Measurements from ENCODE around the gene RCOR2. TPM values are rescaled to one million over a fixed set of nuclear protein-coding genes. Genes with fewer than 3 reads are reported as not detected.
"Not testable (repeated sequence)": the region's sequence is repeated elsewhere in the genome, so short reads cannot be mapped to it uniquely, and the experiment has no call there.

The RCOR2 gene
- total RNA-seq: under 1 TPM; 0.39 to 0.96 TPM

DNA sequence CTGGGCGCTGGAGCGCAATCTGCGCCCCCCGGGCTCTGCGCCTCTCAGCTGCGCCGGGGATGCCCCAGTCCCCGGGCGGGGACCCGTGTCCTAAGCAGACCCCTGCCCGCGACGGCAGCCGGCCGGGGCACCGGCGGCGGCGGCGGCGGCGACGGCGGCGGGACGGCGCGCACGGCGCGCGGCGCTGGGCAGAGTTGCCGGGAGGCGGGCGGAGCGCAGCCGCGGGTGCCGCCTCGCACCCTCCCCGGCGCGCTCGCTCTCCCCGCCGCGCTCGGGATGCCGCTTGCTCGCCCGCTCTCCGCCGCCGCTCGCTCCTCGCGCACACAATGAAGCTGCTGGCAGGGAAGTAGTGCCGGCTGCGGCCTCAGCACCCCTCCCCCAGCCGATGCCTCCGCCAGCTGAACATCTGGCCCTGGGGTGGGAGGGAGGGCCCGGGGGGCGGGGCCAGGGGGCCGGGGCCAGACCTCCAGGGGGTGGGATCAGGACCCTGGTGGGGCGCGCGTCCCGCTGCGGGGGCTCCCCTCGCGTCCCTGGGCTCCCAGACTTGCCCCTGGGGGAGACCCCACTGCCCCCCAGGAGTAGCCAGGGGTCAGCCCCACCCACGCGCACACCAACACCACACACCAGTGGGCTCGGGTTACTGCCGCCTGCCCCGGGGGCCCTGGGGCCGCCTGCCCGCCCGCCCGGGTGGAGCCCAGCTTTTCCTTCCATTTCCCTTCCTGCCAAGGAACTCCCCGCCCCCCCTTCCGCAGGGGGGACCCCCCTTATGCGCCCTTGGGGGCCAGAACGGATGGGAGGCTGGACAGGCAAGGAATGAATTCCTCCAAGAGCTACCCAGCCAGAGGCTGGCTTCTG lies at the start of gene RCOR2:
TSS of gene RCOR2 (minus strand) at position 328 of the 855 bp plus-strand sequence. CDS start 708 bp downstream, outside the sequence.
- DNase-seq: peak; percentile 69 to 73
- H3K36me3 Mint-ChIP-seq (ENCODE audit: insufficient read depth in 2 of 2): no peaks in the 10 kb centered on the region
- no peaks in the 10 kb centered on the region for H3K27me3 Mint-ChIP-seq (ENCODE audit: low read depth)
- ATAC-seq (replicated peaks in 1 of 2): peak; percentile 68 to 70
- H3K9me3 Mint-ChIP-seq: no peaks in the 10 kb centered on the region
- no peak within 1 kb of the TSS for H3K27ac Mint-ChIP-seq
- peak within 1 kb of the TSS; percentile 87 to 91 for H3K4me3 Mint-ChIP-seq
- peaks cover 11% of the 10 kb centered on the region for H3K4me1 Mint-ChIP-seq (ENCODE audit: low read depth)

DNA sequence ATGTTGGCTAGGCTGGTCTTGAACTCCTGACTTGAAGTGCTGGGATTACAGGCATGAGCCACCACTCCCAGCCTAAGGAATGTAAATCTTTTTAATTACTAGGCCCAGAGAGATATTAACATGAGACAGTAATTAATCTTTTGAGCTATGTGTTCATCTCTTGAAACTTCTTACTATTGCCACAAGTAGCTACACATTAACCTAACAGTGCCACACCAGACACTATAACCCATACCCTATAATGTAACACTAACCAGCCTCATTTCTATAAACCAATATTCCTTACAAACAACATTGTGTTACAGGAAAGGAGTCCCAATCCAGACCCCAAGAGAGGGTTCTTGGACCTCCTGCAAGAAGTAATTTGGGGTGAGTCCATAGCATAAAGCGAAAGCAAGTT lies 49.5 kb upstream of the RCOR2 start:
- no peaks in the 10 kb centered on the region for H3K36me3 Mint-ChIP-seq (ENCODE audit: insufficient read depth in 2 of 2)
- H3K27me3 Mint-ChIP-seq (ENCODE audit: low read depth): peaks cover 9% of the 10 kb centered on the region
- H3K27ac Mint-ChIP-seq: no peak overlapping the region
- H3K4me1 Mint-ChIP-seq (ENCODE audit: low read depth): no peaks in the 10 kb centered on the region
- H3K9me3 Mint-ChIP-seq: no peaks in the 10 kb centered on the region
- no peak for ATAC-seq (replicated peaks in 1 of 2)
- H3K4me3 Mint-ChIP-seq: no peak overlapping the region
- DNase-seq: no peak

GRCh38 chr11:63963895-63964294 lies 46.9 kb upstream of the RCOR2 start:
- ATAC-seq (replicated peaks in 1 of 2); H3K4me1 Mint-ChIP-seq (ENCODE audit: low read depth); DNase-seq; H3K27ac Mint-ChIP-seq; H3K9me3 Mint-ChIP-seq; H3K4me3 Mint-ChIP-seq; H3K36me3 Mint-ChIP-seq (ENCODE audit: insufficient read depth in 2 of 2); H3K27me3 Mint-ChIP-seq (ENCODE audit: low read depth): not testable (repeated sequence)

- Mint-ChIP-seq H3K27ac (no peak overlapping the region), H3K4me3 (peak overlapping the region in 1 of 2 donors; percentile 13), H3K36me3 (ENCODE audit: insufficient read depth in 2 of 2) (no peaks in the 10 kb centered on the region), H3K27me3 (ENCODE audit: low read depth) (no peaks in the 10 kb centered on the region), H3K9me3 (no peaks in the 10 kb centered on the region), H3K4me1 (ENCODE audit: low read depth) (peaks cover 7% of the 10 kb centered on the region)
- ATAC-seq (replicated peaks in 1 of 2) (peak; percentile 70 to 71), DNase-seq (peak; percentile 16 to 32)
These were observed 44.8 kb upstream of the RCOR2 start for GRCh38 chr11:63961608-63962412.

- ATAC-seq (replicated peaks in 1 of 2): no peak
- Mint-ChIP-seq H3K27me3 (ENCODE audit: low read depth) (no peaks in the 10 kb centered on the region), H3K9me3 (no peaks in the 10 kb centered on the region), H3K4me1 (ENCODE audit: low read depth) (peaks cover 7% of the 10 kb centered on the region), H3K27ac (no peak overlapping the region), H3K4me3 (no peak overlapping the region), H3K36me3 (ENCODE audit: insufficient read depth in 2 of 2) (peaks cover 0 to 3% of the 10 kb centered on the region in 2 donors)
- no peak for DNase-seq
These were observed 41.0 kb upstream of the RCOR2 start for GRCh38 chr11:63958008-63958407.

DNA sequence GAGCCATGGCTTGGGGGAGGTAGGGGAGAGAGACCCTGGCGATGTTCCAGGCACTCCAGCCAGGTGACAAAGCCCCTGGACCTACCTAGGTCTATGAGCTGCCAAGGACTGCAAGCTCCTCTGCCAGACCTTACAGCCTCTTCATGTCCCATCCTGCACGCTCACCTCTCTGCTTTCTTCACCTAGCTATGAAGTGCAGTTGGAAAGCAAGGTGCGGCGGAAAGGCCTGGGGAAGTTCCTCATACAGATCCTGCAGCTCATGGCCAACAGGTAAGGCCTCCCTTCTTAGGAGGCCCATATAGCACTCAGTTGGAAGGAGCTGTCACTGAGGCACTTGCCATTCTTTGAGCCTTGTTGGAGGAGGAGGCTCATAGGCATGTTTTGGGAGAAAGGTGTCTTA lies 35.6 kb upstream of the RCOR2 start:
- no peaks in the 10 kb centered on the region for H3K9me3 Mint-ChIP-seq
- H3K27ac Mint-ChIP-seq: no peak overlapping the region
- no peaks in the 10 kb centered on the region for H3K27me3 Mint-ChIP-seq (ENCODE audit: low read depth)
- peaks cover 20% of the 10 kb centered on the region for H3K4me1 Mint-ChIP-seq (ENCODE audit: low read depth)
- peaks cover 2 to 9% of the 10 kb centered on the region in 2 donors for H3K36me3 Mint-ChIP-seq (ENCODE audit: insufficient read depth in 2 of 2)
- DNase-seq: no peak
- ATAC-seq (replicated peaks in 1 of 2): no peak
- H3K4me3 Mint-ChIP-seq: no peak overlapping the region

GRCh38 chr11:63951779-63952536 lies 35.0 kb upstream of the RCOR2 start:
- Mint-ChIP-seq H3K4me1 (ENCODE audit: low read depth) (peaks cover 20% of the 10 kb centered on the region), H3K36me3 (ENCODE audit: insufficient read depth in 2 of 2) (peaks cover 2 to 9% of the 10 kb centered on the region in 2 donors), H3K4me3 (peak overlapping the region; percentile 0 to 55), H3K27me3 (ENCODE audit: low read depth) (no peaks in the 10 kb centered on the region), H3K27ac (peak overlapping the region; percentile 79), H3K9me3 (no peaks in the 10 kb centered on the region)
- peak; percentile 33 to 50 for DNase-seq
- peak; percentile 75 to 90 for ATAC-seq (replicated peaks in 1 of 2)

GRCh38 chr11:63945477-63946163 lies 28.7 kb upstream of the RCOR2 start:
- no peaks in the 10 kb centered on the region for H3K36me3 Mint-ChIP-seq (ENCODE audit: insufficient read depth in 2 of 2)
- H3K27ac Mint-ChIP-seq: no peak overlapping the region
- H3K9me3 Mint-ChIP-seq: no peaks in the 10 kb centered on the region
- no peak overlapping the region for H3K4me3 Mint-ChIP-seq
- H3K4me1 Mint-ChIP-seq (ENCODE audit: low read depth): peaks cover 21% of the 10 kb centered on the region
- peak; percentile 75 to 77 for ATAC-seq (replicated peaks in 1 of 2)
- peak; percentile 47 to 52 for DNase-seq
- no peaks in the 10 kb centered on the region for H3K27me3 Mint-ChIP-seq (ENCODE audit: low read depth)

- Mint-ChIP-seq H3K27me3 (ENCODE audit: low read depth) (no peaks in the 10 kb centered on the region), H3K9me3 (no peaks in the 10 kb centered on the region), H3K27ac (no peak overlapping the region), H3K4me1 (ENCODE audit: low read depth) (peaks cover 25% of the 10 kb centered on the region), H3K4me3 (no peak overlapping the region), H3K36me3 (ENCODE audit: insufficient read depth in 2 of 2) (no peaks in the 10 kb centered on the region)
- DNase-seq (no peak), ATAC-seq (replicated peaks in 1 of 2) (no peak)
These were observed 28.0 kb upstream of the RCOR2 start for GRCh38 chr11:63944987-63945386.

DNA sequence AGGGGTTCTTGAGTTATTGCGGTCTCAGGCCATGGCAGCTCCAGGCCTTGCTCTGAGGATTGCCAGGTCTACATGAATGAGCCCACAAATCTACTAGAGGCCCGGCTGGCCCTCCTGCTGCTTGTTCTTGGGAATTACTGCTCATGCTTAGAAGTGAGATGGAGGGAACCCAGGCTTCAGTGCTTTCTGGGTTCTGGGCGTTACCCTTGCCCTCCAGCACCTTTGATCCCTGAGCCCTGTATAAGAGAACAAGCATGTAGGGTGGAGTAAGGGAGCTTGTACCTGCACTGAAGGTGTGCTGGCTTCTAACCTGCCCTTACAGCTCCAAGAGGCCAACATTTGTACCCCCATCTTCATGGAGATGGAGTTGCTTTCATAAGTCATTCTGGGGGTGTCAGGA lies 25.8 kb upstream of the RCOR2 start:
- no peak overlapping the region for H3K27ac Mint-ChIP-seq
- no peaks in the 10 kb centered on the region for H3K27me3 Mint-ChIP-seq (ENCODE audit: low read depth)
- peaks cover 39% of the 10 kb centered on the region for H3K4me1 Mint-ChIP-seq (ENCODE audit: low read depth)
- DNase-seq: no peak
- no peaks in the 10 kb centered on the region for H3K9me3 Mint-ChIP-seq
- no peak overlapping the region for H3K4me3 Mint-ChIP-seq
- no peaks in the 10 kb centered on the region for H3K36me3 Mint-ChIP-seq (ENCODE audit: insufficient read depth in 2 of 2)
- no peak for ATAC-seq (replicated peaks in 1 of 2)

- H3K4me3 Mint-ChIP-seq: no peak overlapping the region
- no peaks in the 10 kb centered on the region for H3K27me3 Mint-ChIP-seq (ENCODE audit: low read depth)
- no peak for DNase-seq
- no peak overlapping the region for H3K27ac Mint-ChIP-seq
- H3K36me3 Mint-ChIP-seq (ENCODE audit: insufficient read depth in 2 of 2): no peaks in the 10 kb centered on the region
- peaks cover 43% of the 10 kb centered on the region for H3K4me1 Mint-ChIP-seq (ENCODE audit: low read depth)
- ATAC-seq (replicated peaks in 1 of 2): no peak
- no peaks in the 10 kb centered on the region for H3K9me3 Mint-ChIP-seq
These were observed 24.9 kb upstream of the RCOR2 start for GRCh38 chr11:63941901-63942300.

DNA sequence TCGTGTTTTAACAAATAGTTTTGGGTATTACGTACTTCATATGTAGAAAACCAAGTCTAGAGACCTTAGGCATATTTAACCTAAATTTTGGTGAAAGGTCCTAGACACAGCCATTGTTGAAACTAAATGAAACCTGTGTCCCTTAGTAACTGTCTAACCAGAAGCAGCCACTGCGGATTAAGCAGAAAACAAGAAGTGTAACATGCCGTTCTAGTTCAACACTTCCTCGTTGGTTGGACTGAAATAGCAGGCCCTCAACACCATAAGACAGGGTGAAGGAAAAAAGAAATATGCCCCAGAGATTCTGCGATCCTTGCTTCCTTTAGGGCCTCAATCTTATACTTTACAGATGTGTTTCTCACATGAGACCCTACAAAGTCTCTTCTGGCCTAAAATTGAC lies 23.8 kb upstream of the RCOR2 start:
- DNase-seq (no peak), ATAC-seq (replicated peaks in 1 of 2) (no peak)
- Mint-ChIP-seq H3K4me1 (ENCODE audit: low read depth) (peaks cover 43% of the 10 kb centered on the region), H3K36me3 (ENCODE audit: insufficient read depth in 2 of 2) (no peaks in the 10 kb centered on the region), H3K9me3 (no peaks in the 10 kb centered on the region), H3K27ac (peak overlapping the region; percentile 15), H3K4me3 (peak overlapping the region; percentile 94 to 98), H3K27me3 (ENCODE audit: low read depth) (no peaks in the 10 kb centered on the region)

Measured in activated T-cell treated with anti-CD3 and anti-CD28 coated beads, Interleukin-2, amount 50 U/mL, for 72 hours (primary cell).